ENCODE results near the gene KRTAP5-7.

- no peak for TF ChIP-seq CTCF (IDR thresholded peaks at IDR 0.05; ENCODE audit: insufficient read depth, low read length, poor library complexity, severe bottlenecking)
- no peak for TF ChIP-seq EZH2phosphoT487 (conservative IDR thresholded peaks at IDR 0.05; ENCODE audit: low read length)
Measured at GRCh38 chr11:71518506-71519471, 8.3 kb upstream of the KRTAP5-7 start.
